Nephron (organoid): ENCODE results near the gene OR14A2.
"Not testable (repeated sequence)": the region's sequence is repeated elsewhere in the genome, so short reads cannot be mapped to it uniquely, and the experiment has no call there.

ENCODE experiments used
- H3K27ac Mint-ChIP-seq, 3 experiments: 2 replicates each; pipeline ENCODE4 v1.8.0; 2020; ENCODE audit warnings: mixed read lengths in 3 of 3, mild to moderate bottlenecking in 2 of 3, moderate library complexity in 1 of 3
- H3K27me3 Mint-ChIP-seq: 2 replicates; pipeline ENCODE4 v1.8.0; 2021; ENCODE audit warnings: low read depth, mild to moderate bottlenecking, moderate library complexity, mixed read lengths
- H3K36me3 Mint-ChIP-seq: 2 replicates; pipeline ENCODE4 v1.8.0; 2020; ENCODE audit warnings: low read depth, mixed read lengths
- H3K4me1 Mint-ChIP-seq: 2 replicates; pipeline ENCODE4 v1.8.0; 2020; ENCODE audit warnings: mixed read lengths
- H3K4me3 Mint-ChIP-seq, 3 experiments: 2 replicates each; pipeline ENCODE4 v1.8.0; 2020; ENCODE audit warnings: mild to moderate bottlenecking in 3 of 3, mixed read lengths in 3 of 3, moderate library complexity in 2 of 3
- H3K9me3 Mint-ChIP-seq: 2 replicates; pipeline ENCODE4 v1.8.0; 2020; ENCODE audit warnings: mixed read lengths
- CTCF ChIP-seq, 3 experiments: fragments of 200-600 bp; sonication (generic); IDR thresholded peaks; one replicate each; pipeline ENCODE4 v1.5.0; 2021; ENCODE audit warnings: antibody characterized with exemption in 3 of 3; ENCODE audit not compliant: unreplicated experiment in 3 of 3

The OR14A2 gene

GRCh38 chr1:247748041-247748440, at the start of gene OR14A2:
Gene OR14A2, minus strand, starts transcription at chr1:247748141.
- H3K27me3 Mint-ChIP-seq: no peaks in the 10 kb centered on the region
- no peak within 1 kb of the TSS for H3K27ac Mint-ChIP-seq
- peaks cover 13% of the 10 kb centered on the region for H3K9me3 Mint-ChIP-seq
- H3K36me3 Mint-ChIP-seq: no peaks in the 10 kb centered on the region
- H3K4me1 Mint-ChIP-seq: no peaks in the 10 kb centered on the region
- no peak within 1 kb of the TSS for H3K4me3 Mint-ChIP-seq
- TF ChIP-seq CTCF (IDR thresholded peaks at IDR 0.05; ENCODE audit: unreplicated experiment in 3 of 3): no peak

GRCh38 chr1:247797518-247797917, 49.6 kb upstream of the OR14A2 start:
- TF ChIP-seq CTCF (IDR thresholded peaks at IDR 0.05; ENCODE audit: unreplicated experiment in 3 of 3): no peak
- H3K27me3 Mint-ChIP-seq: no peaks in the 10 kb centered on the region

GRCh38 chr1:247769603-247770002, 21.7 kb upstream of the OR14A2 start:
- H3K27ac Mint-ChIP-seq: no peak overlapping the region
- H3K4me3 Mint-ChIP-seq: no peak overlapping the region
- no peaks in the 10 kb centered on the region for H3K36me3 Mint-ChIP-seq
- H3K9me3 Mint-ChIP-seq: peaks cover 2% of the 10 kb centered on the region
- H3K27me3 Mint-ChIP-seq: peaks cover 3% of the 10 kb centered on the region
- TF ChIP-seq CTCF (IDR thresholded peaks at IDR 0.05; ENCODE audit: unreplicated experiment in 3 of 3): no peak
- H3K4me1 Mint-ChIP-seq: no peaks in the 10 kb centered on the region

More at GRCh38 chr1:247797518-247797917, 49.6 kb upstream of the OR14A2 start:
- Mint-ChIP-seq H3K4me1 (no peaks in the 10 kb centered on the region), H3K4me3 (no peak overlapping the region), H3K9me3 (peaks cover 19% of the 10 kb centered on the region), H3K27ac (no peak overlapping the region), H3K36me3 (no peaks in the 10 kb centered on the region)

- Mint-ChIP-seq H3K27ac (no peak within 1 kb of the TSS), H3K9me3 (peaks cover 13% of the 10 kb centered on the region), H3K36me3 (no peaks in the 10 kb centered on the region), H3K27me3 (peaks cover 3% of the 10 kb centered on the region), H3K4me3 (no peak within 1 kb of the TSS), H3K4me1 (no peaks in the 10 kb centered on the region)
- TF ChIP-seq CTCF (IDR thresholded peaks at IDR 0.05; ENCODE audit: unreplicated experiment in 3 of 3): no peak
Observed at GRCh38 chr1:247760456-247760855, 12.5 kb upstream of the OR14A2 start, which contains the start of gene OR1C1. Gene OR1C1, minus strand, starts transcription at chr1:247760556. Its CDS starts 2,150 bp downstream, at chr1:247758406.

GRCh38 chr1:247754311-247754710, 6.4 kb upstream of the OR14A2 start:
- not testable (repeated sequence) for H3K27ac Mint-ChIP-seq, H3K27me3 Mint-ChIP-seq, H3K4me3 Mint-ChIP-seq, H3K4me1 Mint-ChIP-seq, H3K36me3 Mint-ChIP-seq
- H3K9me3 Mint-ChIP-seq: peaks cover 17% of the 10 kb centered on the region

GRCh38 chr1:247749870-247750269, 1.9 kb upstream of the OR14A2 start:
- Mint-ChIP-seq H3K27ac (no peak overlapping the region), H3K9me3 (peaks cover 11% of the 10 kb centered on the region), H3K36me3 (no peaks in the 10 kb centered on the region), H3K4me3 (no peak overlapping the region), H3K4me1 (no peaks in the 10 kb centered on the region), H3K27me3 (no peaks in the 10 kb centered on the region)
- no peak for TF ChIP-seq CTCF (IDR thresholded peaks at IDR 0.05; ENCODE audit: unreplicated experiment in 3 of 3)
